Right forelimb (tissue), 1 donor: ENCODE results near the gene HEG1.
"Not testable (repeated sequence)": the region's sequence is repeated elsewhere in the genome, so short reads cannot be mapped to it uniquely, and the experiment has no call there.

ENCODE experiments used
- DNase-seq: peaks from one replicate; pipeline ENCODE4 v3.0.0-alpha.2; 2018

The HEG1 gene, protein sequence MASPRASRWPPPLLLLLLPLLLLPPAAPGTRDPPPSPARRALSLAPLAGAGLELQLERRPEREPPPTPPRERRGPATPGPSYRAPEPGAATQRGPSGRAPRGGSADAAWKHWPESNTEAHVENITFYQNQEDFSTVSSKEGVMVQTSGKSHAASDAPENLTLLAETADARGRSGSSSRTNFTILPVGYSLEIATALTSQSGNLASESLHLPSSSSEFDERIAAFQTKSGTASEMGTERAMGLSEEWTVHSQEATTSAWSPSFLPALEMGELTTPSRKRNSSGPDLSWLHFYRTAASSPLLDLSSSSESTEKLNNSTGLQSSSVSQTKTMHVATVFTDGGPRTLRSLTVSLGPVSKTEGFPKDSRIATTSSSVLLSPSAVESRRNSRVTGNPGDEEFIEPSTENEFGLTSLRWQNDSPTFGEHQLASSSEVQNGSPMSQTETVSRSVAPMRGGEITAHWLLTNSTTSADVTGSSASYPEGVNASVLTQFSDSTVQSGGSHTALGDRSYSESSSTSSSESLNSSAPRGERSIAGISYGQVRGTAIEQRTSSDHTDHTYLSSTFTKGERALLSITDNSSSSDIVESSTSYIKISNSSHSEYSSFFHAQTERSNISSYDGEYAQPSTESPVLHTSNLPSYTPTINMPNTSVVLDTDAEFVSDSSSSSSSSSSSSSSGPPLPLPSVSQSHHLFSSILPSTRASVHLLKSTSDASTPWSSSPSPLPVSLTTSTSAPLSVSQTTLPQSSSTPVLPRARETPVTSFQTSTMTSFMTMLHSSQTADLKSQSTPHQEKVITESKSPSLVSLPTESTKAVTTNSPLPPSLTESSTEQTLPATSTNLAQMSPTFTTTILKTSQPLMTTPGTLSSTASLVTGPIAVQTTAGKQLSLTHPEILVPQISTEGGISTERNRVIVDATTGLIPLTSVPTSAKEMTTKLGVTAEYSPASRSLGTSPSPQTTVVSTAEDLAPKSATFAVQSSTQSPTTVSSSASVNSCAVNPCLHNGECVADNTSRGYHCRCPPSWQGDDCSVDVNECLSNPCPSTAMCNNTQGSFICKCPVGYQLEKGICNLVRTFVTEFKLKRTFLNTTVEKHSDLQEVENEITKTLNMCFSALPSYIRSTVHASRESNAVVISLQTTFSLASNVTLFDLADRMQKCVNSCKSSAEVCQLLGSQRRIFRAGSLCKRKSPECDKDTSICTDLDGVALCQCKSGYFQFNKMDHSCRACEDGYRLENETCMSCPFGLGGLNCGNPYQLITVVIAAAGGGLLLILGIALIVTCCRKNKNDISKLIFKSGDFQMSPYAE (N-terminal part only)

DNA sequence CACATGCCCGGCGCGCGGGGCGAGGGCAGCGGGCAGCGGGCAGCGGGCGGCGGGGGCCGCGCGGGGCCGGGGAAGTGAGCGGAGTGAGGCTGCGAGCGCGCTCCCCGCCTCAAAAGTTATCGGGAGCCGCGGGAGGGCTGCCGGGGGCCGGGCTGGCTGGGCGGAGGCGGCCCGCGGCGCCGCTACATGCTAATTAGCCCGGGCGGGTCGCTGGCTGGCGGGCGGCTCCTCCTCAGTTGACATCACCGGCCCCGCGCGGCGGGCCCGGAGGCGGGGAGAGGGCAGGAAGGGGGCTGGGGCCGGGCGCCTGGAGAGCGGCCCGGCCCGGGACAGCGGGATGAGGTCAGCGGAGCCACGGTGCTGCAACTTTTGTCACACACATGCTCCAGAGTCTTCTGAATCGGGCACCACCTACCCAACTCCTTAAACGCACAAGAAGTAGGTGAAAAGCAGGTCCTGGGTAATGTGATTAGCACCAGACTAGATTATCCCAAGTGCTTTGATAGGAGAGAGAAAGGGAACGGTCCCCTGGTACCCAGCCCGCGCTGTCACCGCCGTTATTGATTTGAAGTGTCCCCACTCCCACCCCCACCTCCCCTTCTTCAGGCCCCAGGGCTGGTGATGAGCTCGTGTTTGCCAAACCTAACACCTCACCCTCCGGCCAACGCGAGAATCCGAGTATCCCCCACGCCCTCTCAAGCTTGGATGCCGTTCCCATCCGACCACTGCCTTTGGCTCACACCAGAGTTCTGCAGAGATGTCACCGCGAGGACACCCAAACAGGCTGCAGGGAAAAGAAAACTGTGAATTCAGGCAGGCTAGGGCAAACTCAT is at the start of gene HEG1:
Gene HEG1 (minus strand): TSS at position 85 of the 833 bp plus-strand sequence. CDS start 107 bp downstream, outside the sequence.
- DNase-seq = peak; percentile 88

- DNase-seq = no peak
Observed at GRCh38 chr3:125105116-125105515, 49.3 kb upstream of the HEG1 start.

DNA sequence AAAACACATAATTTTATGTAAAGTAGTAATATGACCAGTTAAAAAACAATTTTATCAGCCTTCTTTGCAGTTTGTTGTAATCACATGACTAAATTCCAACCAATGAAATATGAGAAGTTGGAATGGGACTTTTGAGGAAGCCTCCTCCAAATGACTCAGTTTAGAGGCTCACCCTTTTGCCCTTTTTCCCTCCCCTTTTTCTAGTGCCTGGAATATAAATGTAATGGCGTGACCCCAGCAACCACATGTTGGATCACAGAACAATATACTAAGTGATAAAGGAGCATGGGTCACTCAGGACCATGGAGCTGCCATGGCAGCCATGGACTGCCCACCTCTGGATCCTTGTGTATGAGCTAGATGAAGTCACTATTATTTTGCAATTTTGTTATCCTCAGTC is 48.8 kb upstream of the HEG1 start:
- DNase-seq = no peak

- no peak for DNase-seq
Observed at GRCh38 chr3:125103406-125103805, 47.6 kb upstream of the HEG1 start.

GRCh38 chr3:125102470-125102869 is 46.7 kb upstream of the HEG1 start:
- DNase-seq = no peak

- no peak for DNase-seq
Observed at GRCh38 chr3:125098611-125099291, 43.0 kb upstream of the HEG1 start.

- DNase-seq = no peak
Observed at GRCh38 chr3:125090649-125091048, 34.9 kb upstream of the HEG1 start.

- DNase-seq = no peak
Observed at GRCh38 chr3:125087768-125088391, 32.1 kb upstream of the HEG1 start.

GRCh38 chr3:125085166-125085565 is 29.4 kb upstream of the HEG1 start:
- DNase-seq = no peak

- no peak for DNase-seq
Observed at GRCh38 chr3:125083776-125084175, 28.0 kb upstream of the HEG1 start.

DNA sequence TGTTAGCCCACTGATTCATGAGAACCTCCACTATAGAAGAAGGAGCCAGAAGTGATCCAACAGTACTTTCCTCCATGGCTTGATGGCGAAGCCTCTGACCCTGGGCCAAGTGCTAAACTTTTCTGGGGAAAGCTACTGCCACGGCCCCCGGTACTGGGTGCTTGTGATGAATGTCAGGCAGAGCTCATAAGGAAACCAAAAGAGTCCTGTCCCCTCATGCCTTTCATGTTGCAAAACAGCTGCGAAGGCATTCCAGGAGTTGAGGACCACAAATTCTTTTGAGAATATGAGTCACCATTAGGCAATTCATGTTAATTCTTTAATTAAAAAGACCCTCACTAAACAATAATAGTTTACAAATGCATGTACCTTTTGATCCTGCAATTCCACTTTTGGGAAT is 26.5 kb upstream of the HEG1 start:
- DNase-seq = not testable (repeated sequence)

- no peak for DNase-seq
Observed at GRCh38 chr3:125080077-125080476, 24.3 kb upstream of the HEG1 start.

DNA sequence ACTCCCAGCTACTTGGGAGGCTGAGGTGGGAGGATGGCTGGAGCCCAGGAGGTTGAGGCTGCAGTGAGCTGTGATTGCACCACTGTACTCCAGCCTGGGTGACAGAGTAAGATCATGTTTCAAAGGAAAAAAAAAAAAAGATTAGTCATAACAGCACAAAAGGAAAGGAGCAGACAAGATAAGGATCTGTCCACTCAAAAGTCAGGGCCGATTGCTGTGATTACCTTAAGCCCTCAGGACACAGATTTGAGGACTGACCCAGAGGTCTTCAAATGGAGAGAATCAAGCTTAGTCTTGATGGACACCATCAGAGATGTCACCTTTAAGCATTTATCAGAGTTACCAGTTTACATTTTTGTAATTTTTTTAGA is 23.9 kb upstream of the HEG1 start:
- no peak for DNase-seq

GRCh38 chr3:125078951-125079674 is 23.3 kb upstream of the HEG1 start:
- DNase-seq = no peak

DNA sequence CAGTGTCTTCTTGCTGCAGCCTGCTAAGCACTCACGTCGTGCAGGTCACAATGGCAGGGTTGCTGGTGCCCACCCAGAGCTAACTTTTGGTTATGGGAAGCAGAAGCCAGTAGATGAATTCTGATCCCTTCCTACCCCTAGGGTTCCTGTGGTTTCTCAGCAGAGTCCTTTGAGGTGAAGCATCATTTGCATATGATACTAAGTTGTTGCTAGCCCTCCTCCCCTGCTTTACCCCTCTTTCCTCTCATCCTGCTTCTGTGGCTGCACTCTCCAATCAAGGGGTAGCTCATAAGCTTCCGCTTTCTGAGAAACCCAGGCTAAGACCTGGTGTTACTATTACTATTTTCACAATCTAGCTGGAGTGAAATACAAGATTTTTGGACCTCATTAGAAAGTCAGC is 22.1 kb upstream of the HEG1 start:
- no peak for DNase-seq

DNA sequence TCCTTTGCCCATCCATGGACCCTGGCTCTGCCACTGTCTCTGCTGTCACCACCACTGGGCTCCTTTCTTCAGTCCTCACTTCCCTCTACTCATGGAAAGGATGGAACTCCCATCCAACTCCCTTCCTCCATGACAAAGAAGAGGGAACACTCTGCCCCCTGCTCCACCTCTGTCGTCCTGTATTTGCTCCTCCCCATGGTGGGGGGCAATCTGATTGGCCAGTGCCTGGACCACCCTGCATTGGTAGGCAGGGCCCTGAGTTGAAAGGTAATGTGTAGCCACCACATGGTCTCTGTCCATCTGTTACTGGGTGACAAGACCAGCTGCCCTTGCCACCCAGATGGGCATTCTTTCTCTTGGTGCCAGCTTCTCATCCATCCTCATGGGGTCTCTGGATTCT is 20.7 kb upstream of the HEG1 start:
- DNase-seq = no peak

GRCh38 chr3:125075738-125076137 is 19.9 kb upstream of the HEG1 start:
- no peak for DNase-seq

- DNase-seq = no peak
Observed at GRCh38 chr3:125073390-125073905, 17.7 kb upstream of the HEG1 start.

GRCh38 chr3:125072749-125073389 is 17.1 kb upstream of the HEG1 start:
- DNase-seq = no peak

DNA sequence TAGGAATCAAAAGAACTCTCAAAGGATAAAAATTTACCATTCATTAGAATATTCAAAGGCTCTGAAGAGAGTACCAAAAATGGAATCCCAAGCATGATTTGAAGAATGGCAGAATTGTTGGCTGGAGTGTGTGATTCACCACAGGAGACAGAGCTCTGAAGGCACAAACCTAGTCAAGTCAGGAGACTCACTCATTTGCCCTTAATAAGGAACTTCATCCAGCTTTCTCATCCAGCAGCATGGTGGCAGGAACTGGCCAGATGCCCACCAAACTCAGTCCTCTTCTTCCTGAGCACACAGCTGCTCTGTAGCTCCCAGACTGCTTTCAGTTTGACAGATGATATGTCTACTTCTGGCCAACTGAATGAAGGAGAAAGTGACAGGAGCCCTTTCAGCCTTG is 16.5 kb upstream of the HEG1 start:
- no peak for DNase-seq
